H1 (cell line): Measurements from ENCODE around the gene SLC36A2. TPM values are rescaled to one million over a fixed set of nuclear protein-coding genes. Genes with fewer than 3 reads are reported as not detected.

Experiments used
- CTCF ChIA-PET: fragments of 300-600 bp; sonication (Branson Sonifier 250); formaldehyde crosslinking; loops from one replicate; lab custom pipeline; 2021; ENCODE audit not compliant: partially characterized antibody; lab: Charles Lee
- POLR2A ChIA-PET: fragments of 300-600 bp; sonication (Branson Sonifier 250); formaldehyde crosslinking; loops from one replicate; lab custom pipeline; 2021; ENCODE audit warnings: inconsistent platforms; ENCODE audit not compliant: partially characterized antibody; lab: Charles Lee
- DNase-seq, 2 experiments: peaks; one replicate each; pipeline versions ENCODE4 v3.0.0 to v3.0.0-alpha.2; 2010 to 2022; ENCODE audit warnings: low spot score in 2 of 2, low read depth in 1 of 2, mixed read lengths in 1 of 2
- FAIRE-seq: peaks from 2 replicates; lab custom pipeline; 2011; peaks lifted over from hg19 to GRCh38; lab: Jason Lieb, UNC
- H2AFZ ChIP-seq: 2 replicates; pipeline ENCODE4 v1.8.1; 2012; ENCODE audit warnings: low read length, inconsistent platforms
- H2AK5ac ChIP-seq: 2 replicates; pipeline ENCODE4 v1.6.1; 2013; ENCODE audit warnings: low read depth, low read length
- H2BK120ac ChIP-seq: replicated peaks from 2 replicates; pipeline ENCODE3; 2013; ENCODE audit warnings: low read depth, low read length, inconsistent platforms
- H2BK12ac ChIP-seq: 2 replicates; pipeline ENCODE4 v1.6.1; 2013; ENCODE audit warnings: low read depth, low read length
- H2BK15ac ChIP-seq: 2 replicates; pipeline ENCODE4 v1.6.1; 2013; ENCODE audit warnings: low read length
- H2BK20ac ChIP-seq: 2 replicates; pipeline ENCODE4 v1.6.1; 2013; ENCODE audit warnings: low read length
- H2BK5ac ChIP-seq: 2 replicates; pipeline ENCODE4 v1.6.1; 2013; ENCODE audit warnings: low read depth, low read length
- H3K14ac ChIP-seq: 2 replicates; pipeline ENCODE4 v1.6.1; 2013; ENCODE audit warnings: inconsistent platforms; ENCODE audit not compliant: insufficient read length
- H3K18ac ChIP-seq: 2 replicates; pipeline ENCODE4 v1.6.1; 2013; ENCODE audit warnings: low read length; ENCODE audit errors: extremely low read depth
- H3K23ac ChIP-seq: 2 replicates; pipeline ENCODE4 v1.6.1; 2013; ENCODE audit warnings: inconsistent platforms; ENCODE audit not compliant: insufficient read length
- H3K23me2 ChIP-seq: 2 replicates; pipeline ENCODE4 v1.6.1; 2013; ENCODE audit warnings: low read depth, low read length
- H3K27ac ChIP-seq: 2 replicates; pipeline ENCODE4 v1.6.1; 2011; ENCODE audit warnings: low read depth, low read length, inconsistent platforms
- H3K27me3 ChIP-seq, 4 experiments: replicated peaks in 1 of 4; 1 replicate in 1 of 4; 2 replicates in 3 of 4; pipeline versions ENCODE4 v1.6.1 to v1.8.1; 2011 to 2013; ENCODE audit warnings: low read length in 3 of 4, mild to moderate bottlenecking in 3 of 4, inconsistent platforms in 2 of 4, mixed read lengths in 2 of 4, moderate library complexity in 1 of 4; ENCODE audit not compliant: control insufficient read depth in 3 of 4, insufficient read depth in 3 of 4; ENCODE audit errors: extremely low read depth in 1 of 4
- H3K36me3 ChIP-seq, 4 experiments: 2 replicates each; pipeline versions ENCODE4 v1.6.1 to v1.8.1; 2011 to 2013; ENCODE audit warnings: mild to moderate bottlenecking in 4 of 4, low read length in 3 of 4, moderate library complexity in 2 of 4, control low read depth in 1 of 4, inconsistent platforms in 1 of 4; ENCODE audit not compliant: insufficient read depth in 4 of 4, control insufficient read depth in 2 of 4
- H3K4ac ChIP-seq: replicated peaks from 2 replicates; pipeline ENCODE3; 2013; ENCODE audit warnings: low read length, low read depth, mixed read lengths, inconsistent platforms; ENCODE audit not compliant: insufficient read length
- H3K4me1 ChIP-seq, 4 experiments: replicated peaks in 1 of 4; 1 replicate in 1 of 4; 2 replicates in 3 of 4; pipeline versions ENCODE4 v1.6.1 to v1.8.1; 2011 to 2013; ENCODE audit warnings: low read length in 3 of 4, inconsistent platforms in 2 of 4, mixed read lengths in 1 of 4; ENCODE audit not compliant: insufficient read depth in 4 of 4, control insufficient read depth in 3 of 4
- H3K4me2 ChIP-seq, 2 experiments: 2 replicates each; pipeline versions ENCODE4 v1.6.1 to v1.8.1; 2011 to 2013; ENCODE audit warnings: low read depth in 2 of 2, low read length in 2 of 2, control low read depth in 1 of 2, inconsistent platforms in 1 of 2, mild to moderate bottlenecking in 1 of 2; ENCODE audit not compliant: insufficient read depth in 1 of 2
- H3K4me3 ChIP-seq, 4 experiments: fragments of 200-600, 300-600 bp in 1 of 4; sonication (generic), shearing (Covaris generic), sonication (Bioruptor Twin) in 1 of 4; 2 replicates each; pipeline versions ENCODE4 v1.5.1 to v1.8.1; 2011 to 2016; ENCODE audit warnings: low read length in 4 of 4, low read depth in 3 of 4, control low read depth in 2 of 4, inconsistent platforms in 2 of 4, mild to moderate bottlenecking in 2 of 4, mixed read lengths in 1 of 4, moderate library complexity in 1 of 4; ENCODE audit not compliant: insufficient read depth in 2 of 4; ENCODE audit errors: extremely low read depth in 1 of 4
- H3K56ac ChIP-seq: replicated peaks from 2 replicates; pipeline ENCODE3; 2013; ENCODE audit warnings: low read depth, mild to moderate bottlenecking, mixed read lengths, low read length, inconsistent platforms; ENCODE audit not compliant: insufficient read length
- H3K79me1 ChIP-seq: 2 replicates; pipeline ENCODE4 v1.6.1; 2013; ENCODE audit warnings: low read depth, low read length, control low read depth
- H3K79me2 ChIP-seq, 2 experiments: 2 replicates each; pipeline versions ENCODE4 v1.6.1 to v1.8.1; 2012 to 2013; ENCODE audit warnings: low read length in 2 of 2, mild to moderate bottlenecking in 2 of 2, inconsistent platforms in 1 of 2; ENCODE audit not compliant: insufficient read depth in 2 of 2, control insufficient read depth in 1 of 2
- H3K9ac ChIP-seq, 4 experiments: replicated peaks in 1 of 4; 1 replicate in 1 of 4; 2 replicates in 3 of 4; pipeline versions ENCODE4 v1.6.1 to v1.8.1; 2011 to 2013; ENCODE audit warnings: low read depth in 3 of 4, low read length in 3 of 4, control low read depth in 2 of 4, mild to moderate bottlenecking in 2 of 4, moderate library complexity in 2 of 4, inconsistent platforms in 1 of 4; ENCODE audit errors: extremely low read depth in 1 of 4
- H3K9me3 ChIP-seq, 2 experiments: 2 replicates each; pipeline versions ENCODE4 v1.6.1 to v1.8.1; 2012 to 2013; ENCODE audit warnings: mild to moderate bottlenecking in 2 of 2, moderate library complexity in 2 of 2, control low read depth in 1 of 2, inconsistent platforms in 1 of 2, low read depth in 1 of 2, low read length in 1 of 2, mixed read lengths in 1 of 2; ENCODE audit not compliant: insufficient read depth in 2 of 2
- H4K20me1 ChIP-seq, 2 experiments: replicated peaks in 1 of 2; 2 replicates each; pipeline versions ENCODE3 to v1.8.1; 2011 to 2013; ENCODE audit warnings: inconsistent platforms in 2 of 2, low read length in 2 of 2, mild to moderate bottlenecking in 1 of 2; ENCODE audit not compliant: insufficient read depth in 2 of 2, control insufficient read depth in 1 of 2
- H4K5ac ChIP-seq: 2 replicates; pipeline ENCODE4 v1.6.1; 2013; ENCODE audit warnings: low read length, low read depth, mixed read lengths, inconsistent platforms; ENCODE audit not compliant: insufficient read length
- H4K8ac ChIP-seq: 2 replicates; pipeline ENCODE4 v1.8.0; 2013; ENCODE audit warnings: mild to moderate bottlenecking, moderate library complexity, low read length, inconsistent platforms; ENCODE audit not compliant: insufficient read depth; ENCODE audit errors: extremely low read depth
- H4K91ac ChIP-seq: replicated peaks from 2 replicates; pipeline ENCODE3; 2013; ENCODE audit warnings: low read length, mixed read lengths, inconsistent platforms; ENCODE audit not compliant: insufficient read length
- BRCA1 ChIP-seq: IDR thresholded peaks from 2 replicates; pipeline ENCODE4 v1.6.1; 2012; ENCODE audit warnings: low read depth, low read length, improper control_type of control experiment
- CBX5 ChIP-seq: fragments of 300-800, 300-1000 bp; sonication (generic); IDR thresholded peaks from 2 replicates; pipeline ENCODE4 v1.7.1; 2016; ENCODE audit warnings: antibody characterized with exemption, low read length, low read depth
- CHD2 ChIP-seq: IDR thresholded peaks from 2 replicates; pipeline ENCODE4 v1.6.1; 2012; ENCODE audit warnings: low read length, improper control_type of control experiment
- HDAC2 ChIP-seq, 2 experiments: fragments of 300-600 bp in 1 of 2; sonication (generic) in 1 of 2; IDR thresholded peaks; 2 replicates each; pipeline ENCODE4 v1.6.1; 2011 to 2012; ENCODE audit warnings: low read depth in 2 of 2, low read length in 2 of 2, mild to moderate bottlenecking in 2 of 2, moderate library complexity in 2 of 2, borderline replicate concordance in 1 of 2, inconsistent platforms in 1 of 2
- JUND ChIP-seq: IDR thresholded peaks from 2 replicates; pipeline ENCODE4 v1.6.1; 2011; ENCODE audit warnings: mild to moderate bottlenecking, improper control_type of control experiment, low read length
- NRF1 ChIP-seq: IDR thresholded peaks from 2 replicates; pipeline ENCODE4 v1.6.1; 2011; ENCODE audit warnings: mild to moderate bottlenecking, low read depth, low read length, improper control_type of control experiment
- SAP30 ChIP-seq: fragments of 300-600 bp; sonication (generic); IDR thresholded peaks from 2 replicates; pipeline ENCODE4 v1.7.1; 2012; ENCODE audit warnings: low read length, moderate library complexity, mild to moderate bottlenecking, inconsistent platforms; ENCODE audit not compliant: insufficient read depth, insufficient replicate concordance
- SP4 ChIP-seq: IDR thresholded peaks from 2 replicates; pipeline ENCODE4 v1.6.1; 2012; ENCODE audit warnings: low read length, inconsistent platforms
- TBP ChIP-seq: IDR thresholded peaks from 2 replicates; pipeline ENCODE4 v1.6.1; 2011; ENCODE audit warnings: low read depth, low read length, improper control_type of control experiment
- YY1 ChIP-seq: IDR thresholded peaks from 2 replicates; pipeline ENCODE4 v1.6.1; 2011; ENCODE audit warnings: low read depth, mild to moderate bottlenecking, low read length
- WGBS, 2 experiments: shearing (Covaris generic) in 1 of 2; methylation state at CpG; one replicate each; pipeline versions ENCODE4 v1.1.6 to v1.1.7; 2013 to 2015; ENCODE audit warnings: low lambda C conversion rate in 2 of 2, mixed read lengths in 2 of 2, inconsistent platforms in 1 of 2, low coverage in 1 of 2, missing lambda C conversion rate in 1 of 2; ENCODE audit not compliant: insufficient replicate concordance in 2 of 2, insufficient coverage in 1 of 2, insufficient read length in 1 of 2; ENCODE audit errors: extremely low coverage in 1 of 2, missing lambda C conversion rate in 1 of 2; 5-methylcytosine and 5-hydroxymethylcytosine counted together
- polyA plus RNA-seq, 7 experiments: library from polyadenylated mRNA; depleted of rRNA in 3 of 7; stranded (reverse) in 5 of 7; unstranded in 2 of 7; fragments of >200 nt in 5 of 7; fragments of 200-250 nt in 2 of 7; gene quantifications; 1 replicate in 5 of 7; 2 replicates in 1 of 7; 4 replicates in 1 of 7; pipeline versions ENCODE4 v1.2.1 to v1.2.3, GENCODE V29; 2011 to 2013; ENCODE audit warnings: missing spikeins in 2 of 7, mixed read lengths in 2 of 7
- total RNA-seq: library from RNA; stranded (reverse); fragmentation: NEBNext Ultra II Directional; extraction: Animal tissue kit (Norgen Biotek cat#: 25700); gene quantifications from 2 replicates; pipeline ENCODE4 v1.2.1, GENCODE V29; 2021

The SLC36A2 gene
- total and polyA plus RNA-seq, 2 of the 8 experiments (the other 6 are each of a cell fraction or from before 2014, with no cell fraction given) = 0.30 TPM; not detected in 1

DNA sequence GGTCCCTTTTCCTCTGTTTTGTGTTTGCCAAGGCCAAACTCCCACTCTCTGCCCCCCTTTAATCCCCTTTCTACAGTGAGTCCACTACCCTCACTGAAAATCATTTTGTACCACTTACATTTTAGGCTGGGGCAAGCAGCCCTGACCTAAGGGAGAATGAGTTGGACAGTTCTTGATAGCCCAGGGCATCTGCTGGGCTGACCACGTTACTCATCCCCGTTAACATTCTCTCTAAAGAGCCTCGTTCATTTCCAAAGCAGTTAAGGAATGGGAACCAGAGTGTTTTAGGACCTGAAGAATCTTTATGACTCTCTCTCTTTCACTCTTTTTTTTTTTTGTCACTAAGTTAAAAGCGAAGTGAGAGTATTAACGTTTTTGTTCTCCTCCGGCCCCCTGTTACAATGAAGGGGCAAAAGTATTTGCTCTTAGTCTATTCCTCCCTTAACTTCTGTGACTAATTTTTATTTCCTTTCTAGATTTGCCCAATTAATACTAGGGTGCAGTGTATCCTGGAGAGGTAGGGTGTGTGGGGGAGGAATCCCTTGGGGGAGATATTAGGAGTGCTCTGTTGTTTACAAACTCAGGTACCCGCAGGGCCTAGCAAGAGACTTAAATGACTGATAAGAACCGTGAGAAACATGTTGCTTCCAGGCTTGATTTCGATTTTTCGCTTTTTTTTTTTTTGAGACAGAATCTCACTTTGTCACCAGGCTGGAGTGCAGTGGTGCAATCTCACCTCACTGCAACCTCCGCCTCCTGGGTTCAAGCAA, 79.7 kb downstream of the SLC36A2 start:
- no peak overlapping the region for H2AFZ ChIP-seq
- peaks cover 0 to 10% (median 5%) of the 10 kb centered on the region in 4 experiments; a peak in 5 of 8 replicates for H3K36me3 ChIP-seq
- H3K18ac ChIP-seq = no peak overlapping the region
- TF ChIP-seq YY1 (no peak), HDAC2 (IDR thresholded peaks at IDR 0.05; ENCODE audit: borderline replicate concordance in 1 of 2, low read depth in 2 of 2, low read length in 2 of 2) (no peak), CBX5 (no peak), CHD2 (no peak), BRCA1 (no peak), JUND (no peak), NRF1 (no peak), SAP30 (no peak), TBP (no peak), SP4 (no peak)
- TF ChIP-seq, all 59 proteins: peak for 0
- WGBS, 2 experiments = 94% methylated on average over 11 of the region's 11 CpGs; no CpG with 5 or more reads in 1 of the 2 experiments
- Histone ChIP-seq H3K79me1 (no peaks in the 10 kb centered on the region), H4K20me1 (no peaks in the 10 kb centered on the region), H4K5ac (no peak overlapping the region), H2BK5ac (no peak overlapping the region), H3K56ac (no peak overlapping the region), H3K23ac (no peak overlapping the region), H4K8ac (no peak overlapping the region), H3K4me1 (no peaks in the 10 kb centered on the region; a peak in 1 of 7 replicates), H3K27ac (no peak overlapping the region), H4K91ac (no peak overlapping the region), H3K79me2 (no peaks in the 10 kb centered on the region), H3K9ac (no peak overlapping the region), H3K23me2 (no peaks in the 10 kb centered on the region), H3K4me3 (no peak overlapping the region), H2BK120ac (no peak overlapping the region), H2AK5ac (no peak overlapping the region), H2BK20ac (no peak overlapping the region), H2BK15ac (no peak overlapping the region), H3K9me3 (no peaks in the 10 kb centered on the region), H3K4ac (no peak overlapping the region), H3K27me3 (no peaks in the 10 kb centered on the region), H2BK12ac (no peak overlapping the region), H3K4me2 (no peak overlapping the region), H3K14ac (no peak overlapping the region)
- CTCF ChIA-PET = no interaction called here
- DNase-seq = no peak
- FAIRE-seq = no peak
- POLR2A ChIA-PET = no interaction called here
